GM21381 (cell line): ENCODE measurements around the gene SPTLC1.

Experiments
- ATAC-seq: cut with Tn5 transposase; IDR thresholded peaks from one replicate; pipeline ENCODE4 v1.9.1; 2021; ENCODE audit warnings: mild to moderate bottlenecking, moderate library complexity; ENCODE audit not compliant: unreplicated experiment

The SPTLC1 gene

GRCh38 chr9:92100237-92100911 lies 14.8 kb downstream of the SPTLC1 start:
- ATAC-seq: no peak

- no peak for ATAC-seq
Measured at GRCh38 chr9:92098638-92099037, 16.6 kb downstream of the SPTLC1 start.

DNA sequence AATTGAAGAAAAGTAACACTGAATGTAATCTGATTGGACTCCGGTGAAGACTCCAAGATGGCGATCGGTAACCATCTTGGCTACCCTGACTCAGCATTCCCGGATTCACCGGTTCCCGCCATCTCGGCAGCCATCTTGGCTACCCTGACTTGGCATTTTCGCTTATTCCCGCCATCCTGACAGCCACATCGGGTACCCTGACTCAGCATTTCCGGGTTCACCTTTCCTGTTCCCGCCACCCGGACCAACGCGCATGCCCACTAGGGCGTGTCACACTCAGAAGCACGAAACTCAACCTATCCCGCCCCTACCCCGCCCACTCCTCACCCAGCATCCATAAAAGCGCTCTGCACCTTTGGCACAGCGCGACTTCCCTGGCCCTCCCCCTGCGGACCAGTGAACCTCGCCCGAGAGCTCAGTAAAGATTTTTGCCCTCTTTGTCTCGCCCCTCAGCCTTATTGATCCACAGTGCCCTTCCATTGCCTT lies 17.2 kb downstream of the SPTLC1 start:
- no peak for ATAC-seq

- ATAC-seq: no peak
Measured at GRCh38 chr9:92095236-92095635, 20.0 kb downstream of the SPTLC1 start.

DNA sequence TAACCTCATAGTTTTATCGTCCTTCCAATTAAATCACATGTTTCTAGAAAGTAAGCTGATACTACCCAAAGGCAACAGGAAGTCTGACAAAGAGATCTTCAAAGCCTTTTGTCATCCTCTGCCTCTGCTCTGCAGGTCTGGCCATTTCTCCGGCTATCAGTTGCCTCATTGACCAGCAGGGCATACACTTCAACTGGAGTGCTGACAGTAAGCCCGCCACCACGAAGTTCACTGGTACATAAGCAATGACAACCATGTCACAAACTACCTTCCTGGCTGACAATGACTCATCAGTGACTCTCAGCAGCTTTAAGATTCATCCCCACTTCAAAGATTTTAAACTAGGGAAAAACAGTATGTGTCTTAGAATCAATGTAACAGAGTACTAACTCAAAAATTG lies 20.6 kb downstream of the SPTLC1 start:
- ATAC-seq: no peak

DNA sequence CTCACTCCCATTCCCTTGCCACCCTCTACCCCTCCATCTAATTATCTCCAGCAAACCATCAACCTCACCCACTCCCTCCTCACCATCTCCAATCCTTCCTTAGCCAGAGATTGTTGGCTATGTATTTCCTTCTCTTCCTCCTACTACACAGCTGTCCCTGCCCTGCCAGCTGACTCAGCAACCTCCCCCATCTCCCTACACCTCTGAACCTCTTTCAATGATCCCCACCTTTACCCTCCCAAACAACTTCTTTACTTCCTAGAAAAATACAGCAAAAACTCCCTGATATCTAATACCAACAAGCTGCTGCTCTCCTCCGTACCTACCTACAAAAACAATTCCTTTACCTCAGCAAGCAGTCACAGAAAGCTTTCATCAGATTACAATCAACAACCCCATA lies 37.3 kb downstream of the SPTLC1 start:
- no peak for ATAC-seq

DNA sequence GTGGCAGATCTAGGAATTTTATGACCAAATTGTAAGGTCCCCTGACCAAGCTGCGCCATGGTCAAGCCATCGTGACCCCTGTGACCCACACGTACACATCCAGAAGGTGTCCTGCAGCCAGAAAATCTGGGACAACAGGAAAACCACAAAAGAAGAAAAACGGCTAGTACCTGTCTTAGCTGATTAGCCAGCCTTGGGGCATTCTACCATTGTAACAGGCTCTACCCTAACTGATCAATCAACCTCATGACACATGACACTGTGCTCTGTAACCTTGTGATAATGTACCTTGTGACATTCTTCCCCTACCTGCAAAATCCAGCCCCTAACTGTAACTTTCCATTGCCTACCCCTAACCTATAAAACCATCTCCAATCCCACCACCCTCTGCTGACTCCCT lies 43.6 kb downstream of the SPTLC1 start:
- ATAC-seq: no peak

DNA sequence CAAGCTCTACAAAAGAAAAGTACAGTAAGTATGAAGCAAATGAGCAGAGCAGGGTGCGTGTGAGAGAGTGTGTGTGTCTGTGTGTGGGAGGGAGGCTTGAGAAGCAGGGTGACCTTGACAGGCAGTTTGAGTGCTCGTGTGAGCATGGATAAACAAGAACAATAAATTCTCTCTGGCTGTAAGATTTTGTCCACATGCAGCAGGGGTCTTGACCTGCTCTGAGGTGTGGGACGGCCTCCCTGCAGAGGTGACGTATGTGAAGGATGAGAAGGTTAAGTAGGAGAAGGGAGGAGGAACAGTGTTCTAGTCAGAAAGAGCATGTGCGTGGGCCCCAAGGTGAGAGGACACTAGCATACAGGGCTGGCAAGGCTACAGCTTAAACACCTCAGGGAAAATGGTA lies 49.0 kb downstream of the SPTLC1 start:
- ATAC-seq: no peak

GRCh38 chr9:92064711-92065110 lies 50.5 kb downstream of the SPTLC1 start:
- ATAC-seq: no peak

DNA sequence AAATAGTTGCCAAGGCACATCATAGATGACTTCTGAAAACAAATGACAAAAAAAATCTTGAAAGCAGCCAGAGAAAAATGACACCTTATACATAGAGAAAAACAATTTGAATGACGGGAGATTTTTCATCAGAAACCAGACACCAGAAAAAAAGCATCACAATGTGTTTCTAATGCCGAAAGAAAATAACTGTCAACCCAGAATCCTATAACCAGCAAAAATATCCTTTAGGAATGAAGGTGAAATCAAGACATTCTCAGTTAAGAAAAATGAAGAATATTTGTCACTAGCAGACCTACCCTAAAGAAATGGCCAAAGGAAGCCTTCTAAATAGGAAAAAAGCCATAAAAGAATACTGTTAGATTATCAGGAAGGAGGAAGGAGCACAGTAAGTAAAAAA lies 54.0 kb downstream of the SPTLC1 start:
- no peak for ATAC-seq

DNA sequence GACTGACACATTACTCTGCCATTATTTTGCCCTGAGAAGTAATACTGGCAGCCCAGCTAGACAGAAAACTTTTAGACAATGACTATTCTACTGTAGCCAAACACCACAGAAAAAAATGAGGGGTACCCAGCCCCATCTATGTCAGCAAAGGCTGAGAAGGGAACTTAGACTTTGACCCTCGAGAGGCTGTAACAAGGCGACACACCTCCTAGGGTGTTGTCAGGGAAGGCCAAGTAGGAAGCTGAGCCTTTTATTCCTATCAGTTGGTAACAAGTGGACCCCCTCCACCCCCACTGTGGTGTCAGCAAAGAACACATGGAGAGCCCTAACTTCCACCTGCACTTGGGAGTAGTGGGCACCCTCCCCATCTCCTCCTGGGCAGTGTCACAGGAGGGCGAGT lies 55.6 kb downstream of the SPTLC1 start:
- ATAC-seq: no peak

DNA sequence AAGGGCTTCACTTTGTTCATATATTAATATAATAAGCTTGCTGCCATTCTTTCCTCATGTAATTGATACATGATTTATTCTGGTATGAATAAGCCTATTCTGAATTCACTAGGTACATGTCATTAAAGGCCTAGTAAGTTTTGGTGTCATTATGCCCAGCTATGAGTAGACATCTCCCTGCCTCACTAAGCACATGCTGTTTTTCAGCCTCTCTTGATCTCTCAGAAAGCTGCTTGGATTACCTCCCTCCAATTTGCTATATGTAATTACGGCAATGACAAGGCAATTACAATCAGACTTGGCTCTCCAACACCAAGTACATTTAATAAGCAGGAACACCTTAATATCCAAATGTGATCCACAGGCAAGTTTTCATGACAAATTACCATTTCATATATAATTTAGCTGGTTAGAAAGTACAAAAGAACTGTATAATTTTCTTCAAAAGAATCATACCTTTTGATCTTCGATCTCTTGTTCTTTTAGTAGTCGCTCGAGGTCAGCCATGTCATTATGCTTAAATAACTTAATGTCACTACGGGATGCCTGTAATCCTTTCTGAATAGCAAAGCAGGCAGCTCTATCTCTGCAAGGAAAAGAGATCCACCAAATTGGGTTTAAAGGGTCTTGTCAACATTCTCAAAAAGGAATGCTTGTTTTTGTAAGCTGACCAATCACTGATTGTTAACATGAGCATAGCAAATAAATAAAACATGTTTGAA lies 56.3 kb downstream of the SPTLC1 start:
- ATAC-seq: no peak

DNA sequence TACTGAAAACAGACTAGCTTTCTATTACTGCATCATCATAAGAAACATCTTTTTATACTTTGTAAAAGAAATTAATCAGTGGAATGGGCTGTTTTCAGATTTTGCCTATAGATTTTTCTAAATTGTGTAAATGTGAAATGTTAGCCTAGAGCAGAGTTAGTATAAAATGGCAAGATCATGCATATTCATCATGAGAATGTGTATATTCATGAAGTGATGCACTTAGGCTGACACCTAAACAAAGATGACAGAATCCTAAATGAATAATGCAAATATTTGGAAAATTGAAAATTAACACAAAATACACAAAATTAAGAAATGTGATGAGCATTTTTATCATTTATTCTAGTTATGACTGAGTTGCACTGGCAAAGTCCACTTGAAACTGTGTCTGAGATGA lies 57.2 kb downstream of the SPTLC1 start:
- ATAC-seq: no peak

DNA sequence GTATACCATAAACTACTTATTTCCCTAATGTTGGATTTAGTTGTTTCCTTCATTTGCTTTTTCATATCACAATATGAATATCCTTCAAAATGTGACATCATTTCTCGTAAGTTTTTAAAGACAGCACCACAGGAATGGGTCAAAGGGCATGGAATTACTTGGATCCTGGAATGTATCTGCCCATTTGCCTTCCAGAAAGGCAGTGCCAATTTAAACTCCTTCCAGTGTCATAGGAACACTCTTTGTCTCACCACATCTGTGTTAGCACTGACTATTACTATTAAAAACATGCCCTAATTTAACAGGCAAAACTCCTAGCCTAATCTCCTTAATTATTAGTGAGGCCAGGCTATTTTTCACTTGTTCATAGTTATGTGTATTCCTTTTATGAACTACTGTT lies 58.0 kb downstream of the SPTLC1 start:
- no peak for ATAC-seq

DNA sequence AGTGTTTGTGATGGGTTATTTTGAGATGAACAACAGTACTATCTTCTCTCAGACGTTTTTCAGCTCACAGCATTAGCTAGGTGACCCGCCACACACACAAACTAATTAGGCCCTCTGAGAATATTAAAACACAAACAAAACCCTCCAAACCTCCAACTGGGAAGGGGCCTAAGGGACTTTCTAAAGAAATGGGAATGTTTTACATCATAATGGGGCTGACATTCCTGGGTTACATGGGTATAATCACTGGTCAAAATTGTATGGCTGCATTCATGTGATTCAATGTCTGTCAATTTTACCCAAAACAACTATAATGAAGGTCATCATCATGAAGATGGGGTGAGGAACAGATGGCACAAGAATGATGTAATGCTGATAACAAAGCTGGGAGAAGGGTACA lies 59.6 kb downstream of the SPTLC1 start:
- no peak for ATAC-seq

DNA sequence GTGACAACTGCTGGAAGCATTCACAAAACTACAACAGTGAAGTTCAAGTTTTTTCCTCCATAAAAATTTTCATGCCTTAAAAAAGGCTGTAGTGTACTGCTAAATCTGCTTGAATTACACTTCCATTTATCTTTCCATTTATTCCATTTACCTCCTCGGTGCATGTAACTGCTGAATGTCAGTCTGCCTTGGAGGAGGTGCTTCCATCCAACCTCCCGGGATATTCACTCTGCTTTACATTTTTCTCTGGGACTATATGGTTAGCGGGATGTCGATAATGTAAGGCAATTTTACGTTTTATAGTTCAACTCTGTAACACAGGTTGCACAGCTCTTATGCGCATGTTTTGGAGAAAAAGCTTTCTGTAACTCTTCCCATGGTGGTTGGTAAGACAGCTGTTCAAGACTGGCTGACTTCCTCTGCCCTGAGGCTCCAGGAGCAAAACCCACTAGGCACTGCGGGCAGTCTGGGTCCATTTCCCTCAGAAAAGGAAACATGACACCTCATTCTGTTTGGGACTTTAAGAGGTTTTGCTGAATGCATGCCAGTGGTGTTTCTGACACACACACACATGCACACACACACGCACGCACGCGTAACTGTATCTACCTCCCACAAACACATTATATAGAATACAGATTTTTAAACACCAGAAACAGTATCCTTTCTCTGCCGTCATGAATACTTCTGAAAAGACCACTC lies 66.1 kb downstream of the SPTLC1 start:
- ATAC-seq: no peak

DNA sequence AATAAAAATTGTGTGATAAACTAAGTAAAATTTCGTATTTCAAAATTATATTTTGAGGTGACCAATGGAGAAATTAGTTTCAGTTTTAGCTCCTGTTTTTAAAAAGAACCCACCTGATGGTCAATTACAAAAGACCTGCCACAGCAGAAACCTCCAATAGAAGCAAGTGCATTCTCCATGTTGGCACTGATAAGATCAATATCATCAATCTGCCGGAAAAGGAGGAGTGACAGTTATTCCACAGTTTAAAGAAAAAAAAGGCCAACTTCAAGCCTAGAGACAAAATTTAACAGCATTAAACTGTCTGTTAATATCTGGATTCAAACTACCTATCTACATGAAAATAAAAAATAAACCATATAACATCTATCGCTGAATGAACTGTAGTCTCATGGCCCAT lies 67.7 kb downstream of the SPTLC1 start:
- no peak for ATAC-seq

- no peak for ATAC-seq
Measured at GRCh38 chr9:92046676-92047075, 68.5 kb downstream of the SPTLC1 start.

GRCh38 chr9:92044936-92045335 lies 70.3 kb downstream of the SPTLC1 start:
- no peak for ATAC-seq

- no peak for ATAC-seq
Measured at GRCh38 chr9:92043002-92043401, 72.2 kb downstream of the SPTLC1 start.

GRCh38 chr9:92042260-92042659 lies 73.0 kb downstream of the SPTLC1 start:
- no peak for ATAC-seq

- ATAC-seq: no peak
Measured at GRCh38 chr9:92036756-92037155, 78.5 kb downstream of the SPTLC1 start.
